ENCODE measurements around the gene MCFD2. TPM values are rescaled to one million over a fixed set of nuclear protein-coding genes. Genes with fewer than 3 reads are reported as not detected.
"Not testable (repeated sequence)": the region's sequence is repeated elsewhere in the genome, so short reads cannot be mapped to it uniquely, and the experiment has no call there.

The MCFD2 gene
- total RNA-seq, 2 experiments from 2014 or later = 38.6 to 46.8 TPM

DNA sequence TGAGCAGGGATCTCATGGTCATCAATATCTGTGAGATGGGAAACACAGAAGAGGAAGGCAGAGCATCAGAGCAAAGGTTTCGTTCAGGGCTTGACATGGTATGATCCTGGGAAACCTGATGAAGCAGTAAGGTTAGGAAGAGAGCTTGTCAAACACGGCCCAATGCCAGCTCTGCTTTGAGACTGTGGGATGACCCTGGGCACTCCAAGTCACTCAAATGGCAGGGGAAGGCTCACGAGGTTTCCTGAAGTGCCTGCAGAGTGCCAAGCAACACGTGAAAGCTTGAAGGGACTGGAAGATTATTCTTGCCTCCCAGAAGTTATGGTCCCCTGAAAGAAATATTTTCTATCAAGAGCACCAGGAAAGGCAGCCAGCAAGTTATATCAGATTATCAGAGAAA is 6.5 kb downstream of the MCFD2 start:
- Mint-ChIP-seq H3K9me3 (no peaks in the 10 kb centered on the region), H3K4me1 (peaks cover 22% of the 10 kb centered on the region), H3K4me3 (no peak overlapping the region), H3K27ac (no peak overlapping the region), H3K36me3 (peaks cover 42% of the 10 kb centered on the region), H3K27me3 (no peaks in the 10 kb centered on the region)
- POLR2A ChIA-PET = no interaction called here
- no peak for ATAC-seq (ENCODE audit: low read depth)
- DNase-seq = no peak

GRCh38 chr2:46904908-46905678 is 10.5 kb downstream of the MCFD2 start:
- H3K9me3 Mint-ChIP-seq, H3K27ac Mint-ChIP-seq: not testable (repeated sequence)
- H3K36me3 Mint-ChIP-seq = peaks cover 33% of the 10 kb centered on the region

GRCh38 chr2:46902980-46903379 is 12.6 kb downstream of the MCFD2 start:
- POLR2A ChIA-PET; H3K27me3 Mint-ChIP-seq; H3K27ac Mint-ChIP-seq; H3K9me3 Mint-ChIP-seq; ATAC-seq (ENCODE audit: low read depth); H3K4me1 Mint-ChIP-seq; DNase-seq; H3K4me3 Mint-ChIP-seq: not testable (repeated sequence)
- peaks cover 25% of the 10 kb centered on the region for H3K36me3 Mint-ChIP-seq

More at GRCh38 chr2:46904908-46905678, 10.5 kb downstream of the MCFD2 start:
- DNase-seq; H3K4me3 Mint-ChIP-seq; POLR2A ChIA-PET; H3K27me3 Mint-ChIP-seq; ATAC-seq (ENCODE audit: low read depth): not testable (repeated sequence)
- peaks cover 16% of the 10 kb centered on the region for H3K4me1 Mint-ChIP-seq

DNA sequence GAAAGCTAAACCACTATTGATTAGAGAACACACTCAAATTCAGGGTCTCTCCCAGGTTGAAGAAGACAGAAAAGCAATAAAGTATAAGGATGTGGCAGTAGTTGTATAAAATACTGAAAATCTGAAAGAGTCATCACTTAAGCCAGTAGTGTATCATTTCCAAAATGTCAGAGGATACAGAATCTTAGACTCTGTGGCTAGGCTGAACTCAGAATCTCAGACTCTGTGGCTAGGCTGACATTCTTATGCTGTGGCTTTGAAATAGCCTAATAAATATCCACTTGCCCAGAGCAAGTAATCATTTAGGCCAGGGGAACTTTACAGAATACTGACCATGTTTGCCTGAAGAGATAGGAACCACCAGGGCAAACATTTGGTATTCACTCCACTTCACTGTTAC is 13.1 kb downstream of the MCFD2 start:
- H3K36me3 Mint-ChIP-seq = peaks cover 22% of the 10 kb centered on the region
- no peaks in the 10 kb centered on the region for H3K9me3 Mint-ChIP-seq
- no peak overlapping the region for H3K4me3 Mint-ChIP-seq
- H3K27me3 Mint-ChIP-seq = peaks cover 2% of the 10 kb centered on the region
- no peaks in the 10 kb centered on the region for H3K4me1 Mint-ChIP-seq
- H3K27ac Mint-ChIP-seq = no peak overlapping the region
- no peak for ATAC-seq (ENCODE audit: low read depth)
- DNase-seq = no peak
- POLR2A ChIA-PET = no interaction called here

- H3K4me1 Mint-ChIP-seq = no peaks in the 10 kb centered on the region
- no peak overlapping the region for H3K4me3 Mint-ChIP-seq
- POLR2A ChIA-PET = no interaction called here
- H3K27me3 Mint-ChIP-seq = peaks cover 2% of the 10 kb centered on the region
- H3K9me3 Mint-ChIP-seq = no peaks in the 10 kb centered on the region
- DNase-seq = no peak
- peaks cover 14% of the 10 kb centered on the region for H3K36me3 Mint-ChIP-seq
- no peak overlapping the region for H3K27ac Mint-ChIP-seq
- no peak for ATAC-seq (ENCODE audit: low read depth)
These were observed 14.0 kb downstream of the MCFD2 start for GRCh38 chr2:46901611-46902010.

DNA sequence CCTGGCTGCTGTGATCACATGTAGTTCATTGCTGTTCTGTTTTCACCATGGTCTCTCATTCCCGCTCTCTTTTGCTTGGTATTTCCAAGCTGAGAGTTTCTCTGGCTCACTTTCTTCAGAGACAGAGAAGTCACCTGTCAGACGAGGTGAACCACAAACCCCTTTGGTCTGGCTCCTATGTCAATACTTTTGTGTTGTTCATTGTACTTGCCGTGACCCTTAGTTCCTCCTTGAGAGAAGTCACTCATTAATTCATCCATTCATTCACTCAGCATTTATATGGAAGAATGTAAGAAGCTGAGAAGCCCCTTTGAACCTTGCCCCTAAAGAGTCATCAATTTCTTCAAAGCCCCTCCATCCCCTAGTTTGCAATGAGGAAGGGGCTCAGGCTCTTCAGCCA is 15.2 kb downstream of the MCFD2 start:
- peaks cover 2% of the 10 kb centered on the region for H3K27me3 Mint-ChIP-seq
- no peaks in the 10 kb centered on the region for H3K4me1 Mint-ChIP-seq
- no peaks in the 10 kb centered on the region for H3K9me3 Mint-ChIP-seq
- DNase-seq = no peak
- no peak overlapping the region for H3K27ac Mint-ChIP-seq
- ATAC-seq (ENCODE audit: low read depth) = no peak
- H3K36me3 Mint-ChIP-seq = peaks cover 9% of the 10 kb centered on the region
- no peak overlapping the region for H3K4me3 Mint-ChIP-seq
- POLR2A ChIA-PET = no interaction called here

DNA sequence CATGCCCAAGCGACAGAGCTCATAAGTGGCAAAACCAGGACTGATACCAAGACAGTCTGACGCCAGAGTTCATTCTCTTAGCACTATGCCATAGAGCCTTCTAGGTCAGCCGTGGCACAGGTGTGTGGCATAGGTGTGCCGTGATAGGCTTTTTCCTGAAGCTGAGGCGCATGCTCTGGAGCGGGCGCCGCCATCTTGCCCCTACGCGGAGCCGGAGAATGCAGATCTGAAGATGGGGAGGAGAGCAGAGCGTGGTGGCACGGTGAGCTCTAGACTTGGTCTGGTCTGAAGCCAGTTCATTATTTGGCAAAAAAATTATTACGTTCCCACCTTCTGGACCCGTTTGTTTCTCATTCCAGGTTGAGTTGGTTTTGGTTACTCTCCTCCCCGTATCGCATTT is 16.6 kb downstream of the MCFD2 start:
- no peaks in the 10 kb centered on the region for H3K9me3 Mint-ChIP-seq
- no peak overlapping the region for H3K27ac Mint-ChIP-seq
- no peak overlapping the region for H3K4me3 Mint-ChIP-seq
- POLR2A ChIA-PET = no interaction called here
- DNase-seq = no peak
- ATAC-seq (ENCODE audit: low read depth) = no peak
- no peaks in the 10 kb centered on the region for H3K4me1 Mint-ChIP-seq
- H3K36me3 Mint-ChIP-seq = peaks cover 2% of the 10 kb centered on the region
- H3K27me3 Mint-ChIP-seq = peaks cover 2% of the 10 kb centered on the region

GRCh38 chr2:46898024-46898423 is 17.6 kb downstream of the MCFD2 start:
- DNase-seq = no peak
- POLR2A ChIA-PET = no interaction called here
- Mint-ChIP-seq H3K4me3 (no peak overlapping the region), H3K9me3 (no peaks in the 10 kb centered on the region), H3K27ac (no peak overlapping the region), H3K27me3 (peaks cover 2% of the 10 kb centered on the region), H3K4me1 (no peaks in the 10 kb centered on the region), H3K36me3 (no peaks in the 10 kb centered on the region)
- no peak for ATAC-seq (ENCODE audit: low read depth)

DNA sequence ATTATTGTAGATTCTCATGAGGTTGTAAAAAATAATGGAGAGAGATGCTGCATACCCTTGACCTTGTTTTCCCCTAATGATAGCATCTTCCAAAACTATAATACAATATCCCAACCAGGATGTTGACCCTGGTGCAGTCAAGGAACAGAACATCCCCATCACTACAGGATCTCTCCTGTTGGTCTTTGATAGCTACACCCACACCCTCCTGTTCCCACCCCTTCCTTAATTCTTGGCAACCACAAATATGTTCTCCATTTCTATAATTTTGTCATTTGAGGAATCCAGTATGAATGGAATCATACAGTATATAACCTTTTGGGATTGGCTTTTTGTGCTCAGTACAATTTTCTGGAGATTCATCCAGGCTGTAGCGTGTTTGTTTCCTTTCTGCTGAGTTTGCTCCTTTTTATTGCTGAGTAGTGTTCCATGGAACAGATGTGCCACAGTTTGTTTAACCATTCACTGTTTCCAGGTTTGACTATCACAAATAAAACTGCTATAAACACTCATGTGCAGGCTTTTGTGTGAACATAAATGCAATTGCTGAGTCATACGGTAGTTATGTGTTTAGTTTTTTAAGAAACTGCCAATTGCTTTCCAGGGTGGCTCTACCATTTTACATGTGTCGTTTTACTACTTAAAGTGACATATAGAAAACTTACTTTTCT is 22.2 kb downstream of the MCFD2 start:
- Mint-ChIP-seq H3K27ac (no peak overlapping the region), H3K9me3 (no peaks in the 10 kb centered on the region), H3K36me3 (no peaks in the 10 kb centered on the region), H3K4me1 (peaks cover 3% of the 10 kb centered on the region), H3K4me3 (no peak overlapping the region), H3K27me3 (peaks cover 8% of the 10 kb centered on the region)
- POLR2A ChIA-PET = no interaction called here
- DNase-seq (no peak), ATAC-seq (ENCODE audit: low read depth) (no peak)

GRCh38 chr2:46891956-46892553 is 23.6 kb downstream of the MCFD2 start:
- DNase-seq = no peak
- H3K36me3 Mint-ChIP-seq = no peaks in the 10 kb centered on the region
- H3K27me3 Mint-ChIP-seq = peaks cover 5% of the 10 kb centered on the region
- no peak overlapping the region for H3K4me3 Mint-ChIP-seq
- no peak overlapping the region for H3K27ac Mint-ChIP-seq
- POLR2A ChIA-PET = no interaction called here
- peaks cover 3% of the 10 kb centered on the region for H3K4me1 Mint-ChIP-seq
- no peak for ATAC-seq (ENCODE audit: low read depth)
- no peaks in the 10 kb centered on the region for H3K9me3 Mint-ChIP-seq

- DNase-seq (no peak), ATAC-seq (ENCODE audit: low read depth) (no peak)
- POLR2A ChIA-PET = no interaction called here
- Mint-ChIP-seq H3K4me3 (no peak overlapping the region), H3K27me3 (peaks cover 20% of the 10 kb centered on the region), H3K9me3 (no peaks in the 10 kb centered on the region), H3K27ac (no peak overlapping the region), H3K36me3 (no peaks in the 10 kb centered on the region), H3K4me1 (peaks cover 5% of the 10 kb centered on the region)
These were observed 27.1 kb downstream of the MCFD2 start for GRCh38 chr2:46888421-46888952.

GRCh38 chr2:46887028-46887885 is 28.3 kb downstream of the MCFD2 start:
- DNase-seq (no peak), ATAC-seq (ENCODE audit: low read depth) (no peak)
- POLR2A ChIA-PET = no interaction called here
- Mint-ChIP-seq H3K36me3 (no peaks in the 10 kb centered on the region), H3K27ac (no peak overlapping the region), H3K4me1 (peaks cover 5% of the 10 kb centered on the region), H3K27me3 (peaks cover 20% of the 10 kb centered on the region), H3K9me3 (no peaks in the 10 kb centered on the region), H3K4me3 (no peak overlapping the region)

All from activated naive CD8-positive, alpha-beta T cell treated with anti-CD3 and anti-CD28 coated beads, Interleukin-2, amount 10 ng/mL, durations not matched to agents 7 days and 5 days (primary cell).